Measurements from ENCODE around the gene DHRS7B.
"Not testable (repeated sequence)": the region's sequence is repeated elsewhere in the genome, so short reads cannot be mapped to it uniquely, and the experiment has no call there.

Gene DHRS7B

GRCh38 chr17:21140911-21141310, 14.1 kb downstream of the DHRS7B start:
- TF ChIP-seq, protein P1, sequence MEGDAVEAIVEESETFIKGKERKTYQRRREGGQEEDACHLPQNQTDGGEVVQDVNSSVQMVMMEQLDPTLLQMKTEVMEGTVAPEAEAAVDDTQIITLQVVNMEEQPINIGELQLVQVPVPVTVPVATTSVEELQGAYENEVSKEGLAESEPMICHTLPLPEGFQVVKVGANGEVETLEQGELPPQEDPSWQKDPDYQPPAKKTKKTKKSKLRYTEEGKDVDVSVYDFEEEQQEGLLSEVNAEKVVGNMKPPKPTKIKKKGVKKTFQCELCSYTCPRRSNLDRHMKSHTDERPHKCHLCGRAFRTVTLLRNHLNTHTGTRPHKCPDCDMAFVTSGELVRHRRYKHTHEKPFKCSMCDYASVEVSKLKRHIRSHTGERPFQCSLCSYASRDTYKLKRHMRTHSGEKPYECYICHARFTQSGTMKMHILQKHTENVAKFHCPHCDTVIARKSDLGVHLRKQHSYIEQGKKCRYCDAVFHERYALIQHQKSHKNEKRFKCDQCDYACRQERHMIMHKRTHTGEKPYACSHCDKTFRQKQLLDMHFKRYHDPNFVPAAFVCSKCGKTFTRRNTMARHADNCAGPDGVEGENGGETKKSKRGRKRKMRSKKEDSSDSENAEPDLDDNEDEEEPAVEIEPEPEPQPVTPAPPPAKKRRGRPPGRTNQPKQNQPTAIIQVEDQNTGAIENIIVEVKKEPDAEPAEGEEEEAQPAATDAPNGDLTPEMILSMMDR (IDR thresholded peaks at IDR 0.05; ENCODE audit: low read depth, low read length, missing control alignments): no peak
- DNase-seq (ENCODE audit: extremely low read depth, low read depth): no peak
- H3K4me3 ChIP-seq (replicated peaks; ENCODE audit: low read depth, low read length): no peak overlapping the region

DNA sequence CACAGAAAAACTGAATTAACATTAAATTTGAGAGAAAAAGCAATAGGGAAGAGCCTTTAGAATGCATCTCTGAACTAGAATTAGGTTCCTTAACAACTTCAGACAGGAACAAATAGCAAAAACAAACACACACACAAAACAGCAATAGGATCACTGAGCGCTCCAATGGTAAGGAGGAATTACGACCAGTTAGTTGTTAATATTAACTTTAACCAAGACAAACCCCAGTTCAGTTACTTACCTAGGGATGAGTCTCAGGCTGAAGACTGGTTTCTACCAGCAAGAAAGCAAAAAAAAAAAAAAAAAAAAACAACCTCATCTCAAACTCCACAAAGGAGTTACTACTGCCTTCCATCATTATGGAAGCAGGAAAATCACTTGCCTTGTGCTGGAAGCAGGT, 14.6 kb downstream of the DHRS7B start:
- no peak overlapping the region for H3K4me3 ChIP-seq (replicated peaks; ENCODE audit: low read depth, low read length)

DNA sequence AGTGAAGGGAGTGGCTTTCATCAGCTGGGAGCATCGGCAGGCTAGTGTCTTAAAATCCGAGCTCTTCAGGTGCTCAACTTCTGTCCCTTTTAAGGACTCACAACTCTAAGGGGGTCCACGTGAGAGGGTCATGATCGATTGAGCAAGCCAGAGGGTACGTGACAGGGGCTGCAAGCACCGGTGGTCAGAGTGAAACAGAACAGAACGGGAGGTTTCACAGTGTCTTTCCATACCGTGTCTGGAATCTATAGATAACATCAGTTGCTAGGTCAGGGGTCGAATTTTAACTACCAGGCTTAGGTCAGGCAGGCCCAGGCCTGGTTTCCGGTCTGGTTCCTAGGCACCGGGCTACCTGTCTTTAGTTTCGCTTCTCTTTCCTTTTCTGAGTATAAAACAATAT, 15.3 kb downstream of the DHRS7B start:
- not testable (repeated sequence) for DNase-seq (ENCODE audit: extremely low read depth, low read depth); H3K4me3 ChIP-seq (replicated peaks; ENCODE audit: low read depth, low read length)

More for the DNA sequence above, 14.6 kb downstream of the DHRS7B start:
- TF ChIP-seq, protein P1 (IDR thresholded peaks at IDR 0.05; ENCODE audit: low read depth, low read length, missing control alignments): no peak
- DNase-seq (ENCODE audit: extremely low read depth, low read depth): no peak

DNA sequence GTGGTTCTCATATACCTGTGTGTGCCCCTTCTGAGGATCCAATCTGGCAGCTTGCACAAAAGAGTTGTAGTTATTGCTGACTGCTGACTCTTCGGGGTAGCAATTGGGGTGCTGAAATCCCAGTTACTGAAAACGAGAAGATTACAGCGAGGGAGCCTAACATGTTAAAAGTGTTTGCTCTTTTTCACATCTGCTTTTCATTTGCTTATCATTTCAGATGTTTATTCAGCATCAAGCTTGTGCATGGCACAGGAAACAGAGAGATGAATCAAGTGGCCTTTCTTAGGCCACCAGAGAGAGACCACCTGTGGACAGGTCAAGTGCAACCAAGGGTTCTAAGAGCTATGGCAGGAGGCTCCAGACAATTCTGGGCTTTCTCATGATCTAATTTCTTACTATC, 16.9 kb downstream of the DHRS7B start:
- TF ChIP-seq, protein P1 (IDR thresholded peaks at IDR 0.05; ENCODE audit: low read depth, low read length, missing control alignments): no peak
- no peak for DNase-seq (ENCODE audit: extremely low read depth, low read depth)
- H3K4me3 ChIP-seq (replicated peaks; ENCODE audit: low read depth, low read length): no peak overlapping the region

DNA sequence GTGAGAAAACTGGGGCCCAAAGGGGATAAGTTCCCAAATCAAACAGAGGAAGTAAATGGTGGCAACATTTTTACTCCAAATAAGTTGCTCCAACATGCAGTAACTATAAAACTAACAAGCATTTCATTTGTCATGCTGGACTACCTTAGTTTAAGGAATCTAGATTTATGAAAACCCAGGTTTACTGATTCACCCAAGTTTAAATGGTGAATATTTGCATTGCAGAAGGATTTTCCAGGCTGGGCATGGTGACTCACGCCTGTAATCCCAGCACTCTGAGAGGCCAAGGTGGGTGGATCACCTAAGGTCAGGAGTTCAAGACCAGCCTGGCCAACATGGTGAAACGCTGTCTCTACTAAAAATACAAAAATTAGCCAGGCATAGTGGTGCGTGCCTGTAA, 17.5 kb downstream of the DHRS7B start:
- not testable (repeated sequence) for H3K4me3 ChIP-seq (replicated peaks; ENCODE audit: low read depth, low read length); DNase-seq (ENCODE audit: extremely low read depth, low read depth)

DNA sequence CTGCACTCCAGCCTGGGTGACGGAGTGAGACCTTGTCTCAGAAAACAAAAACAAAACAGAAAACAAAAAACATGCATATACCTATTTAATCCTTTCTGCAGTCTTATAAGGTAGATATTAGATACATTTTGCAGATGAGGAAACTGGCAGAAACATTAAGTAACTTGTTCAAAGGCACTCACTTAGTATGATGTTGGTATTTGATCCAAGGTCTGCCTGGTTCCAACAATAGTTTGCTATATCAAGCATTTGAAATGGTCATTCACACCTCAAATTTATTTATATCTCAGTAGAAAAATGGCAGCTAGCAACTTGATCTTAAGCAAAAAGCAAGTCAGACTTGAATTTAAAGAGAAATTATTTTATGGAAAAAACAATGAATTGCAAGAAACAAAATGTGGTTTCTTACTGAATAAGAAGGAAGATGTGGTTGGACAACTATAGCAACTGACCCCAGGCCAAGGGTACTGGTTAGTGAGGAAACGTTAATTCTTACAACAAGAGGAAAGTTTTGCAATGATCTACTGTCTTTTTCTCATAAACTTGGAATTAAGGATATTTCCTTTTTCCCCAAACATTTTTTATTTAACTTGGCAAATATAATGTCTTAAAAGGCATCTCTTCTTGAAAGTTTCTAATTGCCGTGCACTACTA, 19.7 kb downstream of the DHRS7B start:
- DNase-seq (ENCODE audit: extremely low read depth, low read depth): no peak
- TF ChIP-seq, protein P1 (IDR thresholded peaks at IDR 0.05; ENCODE audit: low read depth, low read length, missing control alignments): no peak
- no peak overlapping the region for H3K4me3 ChIP-seq (replicated peaks; ENCODE audit: low read depth, low read length)

GRCh38 chr17:21149621-21150020, 22.9 kb downstream of the DHRS7B start:
- TF ChIP-seq, protein P1 (IDR thresholded peaks at IDR 0.05; ENCODE audit: low read depth, low read length, missing control alignments): no peak
- no peak for DNase-seq (ENCODE audit: extremely low read depth, low read depth)
- no peak overlapping the region for H3K4me3 ChIP-seq (replicated peaks; ENCODE audit: low read depth, low read length)

- H3K4me3 ChIP-seq (replicated peaks; ENCODE audit: low read depth, low read length): no peak overlapping the region
- no peak for DNase-seq (ENCODE audit: extremely low read depth, low read depth)
- TF ChIP-seq, protein P1 (IDR thresholded peaks at IDR 0.05; ENCODE audit: low read depth, low read length, missing control alignments): no peak
Observed at GRCh38 chr17:21152731-21153130, 26.0 kb downstream of the DHRS7B start.
